H1 (cell line): ENCODE results near the gene F3. TPM values are rescaled to one million over a fixed set of nuclear protein-coding genes. Genes with fewer than 3 reads are reported as not detected.

Source experiments
- CTCF ChIP-seq, 3 experiments: IDR thresholded peaks; 1 replicate in 2 of 3; 2 replicates in 1 of 3; pipeline versions ENCODE4 v1.5.1 to v1.6.1; 2011; ENCODE audit warnings: low read length in 3 of 3, mild to moderate bottlenecking in 3 of 3, inconsistent platforms in 2 of 3, low read depth in 1 of 3, moderate library complexity in 1 of 3; ENCODE audit not compliant: insufficient read depth in 1 of 3; ENCODE audit errors: control extremely low read depth in 1 of 3
- polyA plus RNA-seq, 7 experiments: library from polyadenylated mRNA; depleted of rRNA in 3 of 7; stranded (reverse) in 5 of 7; unstranded in 2 of 7; fragments of >200 nt in 5 of 7; fragments of 200-250 nt in 2 of 7; gene quantifications; 1 replicate in 5 of 7; 2 replicates in 1 of 7; 4 replicates in 1 of 7; pipeline versions ENCODE4 v1.2.1 to v1.2.3, GENCODE V29; 2011 to 2013; ENCODE audit warnings: missing spikeins in 2 of 7, mixed read lengths in 2 of 7
- total RNA-seq: library from RNA; stranded (reverse); fragmentation: NEBNext Ultra II Directional; extraction: Animal tissue kit (Norgen Biotek cat#: 25700); gene quantifications from 2 replicates; pipeline ENCODE4 v1.2.1, GENCODE V29; 2021

F3 gene
- total and polyA plus RNA-seq, 2 of the 8 experiments (the other 6 are each of a cell fraction or from before 2014, with no cell fraction given): 2.6 to 8.6 TPM

GRCh38 chr1:94543893-94544635, 2.5 kb upstream of the F3 start (continued):
- TF ChIP-seq CTCF (IDR thresholded peaks at IDR 0.05; ENCODE audit: control extremely low read depth in 1 of 3, insufficient read depth in 1 of 3, low read depth in 1 of 3, low read length in 3 of 3): no peak
